Measurements from ENCODE around the gene ANKIB1. TPM values are rescaled to one million over a fixed set of nuclear protein-coding genes. Genes with fewer than 3 reads are reported as not detected.
A peak's percentile ranks its signal among the peaks of the same experiment; 100 is the strongest.

The ANKIB1 gene
- total and polyA plus RNA-seq, 2 experiments from 2014 or later: 6.3 to 17.2 TPM

DNA sequence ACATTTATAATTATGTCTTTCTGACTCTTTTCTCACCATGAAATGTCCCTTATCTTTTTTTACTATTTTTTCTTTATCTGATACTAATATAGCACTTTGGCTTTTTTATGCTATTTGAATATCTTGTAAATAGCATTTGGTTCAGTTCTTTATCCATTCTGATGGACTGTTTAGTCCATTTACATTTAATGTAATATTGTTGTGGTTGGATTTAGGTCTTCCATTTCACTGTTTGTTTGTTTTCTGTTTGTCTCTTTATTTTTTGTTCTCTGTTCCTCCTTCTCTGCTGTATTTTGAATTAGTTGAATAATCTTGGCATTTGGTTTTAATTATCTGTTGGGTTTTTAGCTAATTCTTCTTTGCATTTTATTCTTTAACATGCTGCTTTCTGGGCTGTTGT is 89.8 kb downstream of the ANKIB1 start:
- H3K4me1 ChIP-seq (ENCODE audit: low read depth): no peaks in the 10 kb centered on the region
- H3K27me3 ChIP-seq: no peaks in the 10 kb centered on the region
- no peak overlapping the region for H3K4me3 ChIP-seq
- H3K36me3 ChIP-seq: peaks cover 6% of the 10 kb centered on the region
- DNase-seq (ENCODE audit: low read depth in 1 of 2, low spot score in 1 of 2): no peak
- TF ChIP-seq CTCF (IDR thresholded peaks at IDR 0.05; ENCODE audit: low read depth, low read length): no peak
- no peaks in the 10 kb centered on the region for H3K9me3 ChIP-seq (ENCODE audit: low read depth)
- H3K27ac ChIP-seq: no peak overlapping the region

- H3K36me3 ChIP-seq: peaks cover 3% of the 10 kb centered on the region
- peak in 1 of 2 donors; percentile 29 for DNase-seq (ENCODE audit: low read depth in 1 of 2, low spot score in 1 of 2)
- TF ChIP-seq CTCF (IDR thresholded peaks at IDR 0.05; ENCODE audit: low read depth, low read length): no peak
These were observed 91.0 kb downstream of the ANKIB1 start for GRCh38 chr7:92336662-92337340.

DNA sequence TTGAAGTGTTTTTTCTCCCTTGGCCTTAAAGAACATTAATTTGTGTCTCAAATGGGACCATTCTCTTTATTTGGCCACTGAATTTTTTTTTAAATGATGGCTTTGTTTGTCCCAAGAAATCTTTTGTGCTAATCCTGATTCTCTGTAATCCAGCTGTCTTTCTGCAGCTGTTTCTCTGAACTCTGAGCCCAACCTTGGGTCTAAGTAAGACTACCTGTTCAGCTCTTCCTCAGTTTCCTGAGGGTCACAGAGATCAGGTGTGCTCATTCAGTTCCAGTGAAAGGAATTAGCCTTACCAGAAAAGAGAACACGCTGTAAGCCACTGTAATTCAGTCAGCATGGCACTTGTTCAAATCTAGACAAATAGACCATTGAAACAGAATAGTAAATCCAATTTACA is 94.2 kb downstream of the ANKIB1 start:
- no peak for DNase-seq (ENCODE audit: low read depth in 1 of 2, low spot score in 1 of 2)
- no peak overlapping the region for H3K4me3 ChIP-seq
- H3K27ac ChIP-seq: no peak overlapping the region

More at GRCh38 chr7:92336662-92337340, 91.0 kb downstream of the ANKIB1 start:
- H3K27me3 ChIP-seq: no peaks in the 10 kb centered on the region
- H3K4me3 ChIP-seq: no peak overlapping the region
- H3K4me1 ChIP-seq (ENCODE audit: low read depth): no peaks in the 10 kb centered on the region
- no peaks in the 10 kb centered on the region for H3K9me3 ChIP-seq (ENCODE audit: low read depth)
- no peak overlapping the region for H3K27ac ChIP-seq

DNA sequence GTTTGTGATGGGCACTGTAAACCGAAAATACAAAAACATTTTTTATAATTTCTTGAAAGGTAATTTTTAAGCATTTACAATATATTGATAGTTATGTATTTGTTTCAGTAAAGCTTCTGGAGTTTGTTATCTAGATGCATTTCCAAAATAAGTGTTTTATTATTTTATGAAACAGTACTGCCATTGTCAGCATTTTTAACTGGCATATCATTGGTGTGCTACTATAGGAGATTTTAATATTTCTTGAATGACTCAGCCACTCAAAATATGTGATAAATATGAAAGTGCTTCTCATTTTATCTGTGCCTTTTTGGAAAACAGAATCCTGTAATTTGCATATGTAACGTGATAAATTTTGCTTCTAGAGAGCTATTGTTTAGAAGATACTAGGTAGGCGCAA is 97.9 kb downstream of the ANKIB1 start:
- Histone ChIP-seq H3K36me3 (peaks cover 15% of the 10 kb centered on the region), H3K4me3 (no peak overlapping the region), H3K27ac (no peak overlapping the region), H3K4me1 (ENCODE audit: low read depth) (no peaks in the 10 kb centered on the region), H3K9me3 (ENCODE audit: low read depth) (no peaks in the 10 kb centered on the region), H3K27me3 (no peaks in the 10 kb centered on the region)
- TF ChIP-seq CTCF (IDR thresholded peaks at IDR 0.05; ENCODE audit: low read depth, low read length): no peak
- DNase-seq (ENCODE audit: low read depth in 1 of 2, low spot score in 1 of 2): peak in 1 of 2 donors; percentile 30

More for the DNA sequence above, 94.2 kb downstream of the ANKIB1 start:
- no peak for TF ChIP-seq CTCF (IDR thresholded peaks at IDR 0.05; ENCODE audit: low read depth, low read length)
- no peaks in the 10 kb centered on the region for H3K4me1 ChIP-seq (ENCODE audit: low read depth)
- H3K36me3 ChIP-seq: peaks cover 10% of the 10 kb centered on the region
- no peaks in the 10 kb centered on the region for H3K27me3 ChIP-seq
- no peaks in the 10 kb centered on the region for H3K9me3 ChIP-seq (ENCODE audit: low read depth)

- H3K36me3 ChIP-seq: peaks cover 26% of the 10 kb centered on the region
- no peak overlapping the region for H3K27ac ChIP-seq
- H3K27me3 ChIP-seq: no peaks in the 10 kb centered on the region
- no peak for DNase-seq (ENCODE audit: low read depth in 1 of 2, low spot score in 1 of 2)
- no peak for TF ChIP-seq CTCF (IDR thresholded peaks at IDR 0.05; ENCODE audit: low read depth, low read length)
- H3K9me3 ChIP-seq (ENCODE audit: low read depth): no peaks in the 10 kb centered on the region
- H3K4me1 ChIP-seq (ENCODE audit: low read depth): no peaks in the 10 kb centered on the region
- no peak overlapping the region for H3K4me3 ChIP-seq
These were observed 106.2 kb downstream of the ANKIB1 start for GRCh38 chr7:92352009-92352408.
